Thyroid gland (tissue), 4 donors: ENCODE results near the gene FAM168A. TPM values are rescaled to one million over a fixed set of nuclear protein-coding genes. Genes with fewer than 3 reads are reported as not detected.

ENCODE experiments used
- DNase-seq, 2 donors: peaks; one replicate each; pipeline ENCODE4 v3.0.0-alpha.2; 2019
- H3K27ac ChIP-seq, 3 donors: fragments of 200-600 bp; sonication (generic); 1 replicate in 2 of 3; 2 replicates in 1 of 3; pipeline ENCODE4 v1.5.1; 2016 to 2019; ENCODE audit warnings: mild to moderate bottlenecking in 1 of 3, moderate library complexity in 1 of 3
- H3K27me3 ChIP-seq: fragments of 200-600 bp; sonication (generic); one replicate; pipeline ENCODE4 v1.5.1; 2019
- H3K36me3 ChIP-seq, 2 donors: fragments of 200-600 bp; sonication (generic); one replicate each; pipeline ENCODE4 v1.5.1; 2016 to 2019
- H3K4me1 ChIP-seq, 2 donors: fragments of 200-600 bp; sonication (generic); one replicate each; pipeline ENCODE4 v1.5.1; 2017 to 2019
- H3K4me3 ChIP-seq, 3 donors: fragments of 200-600 bp; sonication (generic); replicated peaks in 1 of 3; 1 replicate in 2 of 3; 2 replicates in 1 of 3; pipeline ENCODE4 v1.5.1; 2016; ENCODE audit warnings: mild to moderate bottlenecking in 1 of 3
- H3K9me3 ChIP-seq: fragments of 200-600 bp; sonication (generic); one replicate; pipeline ENCODE4 v1.5.1; 2017
- CTCF ChIP-seq, 6 experiments: fragments of 200-600 bp in 3 of 6; fragments of 450-650 bp in 3 of 6; sonication (generic) in 3 of 6; IDR thresholded peaks; one replicate each; pipeline ENCODE4 v1.5.1; 2016 to 2019; ENCODE audit warnings: antibody characterized with exemption in 6 of 6, mild to moderate bottlenecking in 2 of 6, inconsistent platforms in 1 of 6, moderate library complexity in 1 of 6
- POLR2A ChIP-seq, 2 donors: fragments of 450-650 bp; IDR thresholded peaks; one replicate each; pipeline ENCODE4 v1.6.1; 2017; ENCODE audit warnings: antibody characterized with exemption in 2 of 2, mild to moderate bottlenecking in 2 of 2, moderate library complexity in 1 of 2
- WGBS, 2 donors: methylation state at CpG; one replicate each; pipeline ENCODE4 v1.1.5; 2017; 5-methylcytosine and 5-hydroxymethylcytosine counted together
- intact Hi-C: fragments of 100-400 bp; cut with DNase I; formaldehyde crosslinking; loops from one replicate; pipeline ENCODE4 v1.15.1; 2023
- total RNA-seq, 4 donors: library from RNA; depleted of rRNA; stranded (reverse); fragments of >200 nt; gene quantifications; one replicate each; pipeline ENCODE4 v1.2.3, GENCODE V29; 2016

Gene FAM168A
- total RNA-seq, 4 donors from 2014 or later = 32.7 to 51.0 (median 40.2) TPM

GRCh38 chr11:73530109-73530508 lies 67.8 kb downstream of the FAM168A start:
- 80 to 83% methylated on average over 4 of the region's 4 CpGs for WGBS, 2 donors
- Histone ChIP-seq H3K27me3 (no peaks in the 10 kb centered on the region), H3K4me3 (no peak overlapping the region), H3K36me3 (no peaks in the 10 kb centered on the region), H3K4me1 (peaks cover 5 to 31% of the 10 kb centered on the region in 2 donors), H3K9me3 (no peaks in the 10 kb centered on the region), H3K27ac (no peak overlapping the region)
- intact Hi-C loops = no loop called here
- no peak for TF ChIP-seq POLR2A (IDR thresholded peaks at IDR 0.05)
- peak in 1 of 6 experiments; percentile 14 for TF ChIP-seq CTCF (IDR thresholded peaks at IDR 0.05)
- DNase-seq = no peak

GRCh38 chr11:73529204-73529530 lies 68.7 kb downstream of the FAM168A start:
- Histone ChIP-seq H3K4me1 (peaks cover 5 to 31% of the 10 kb centered on the region in 2 donors), H3K27me3 (no peaks in the 10 kb centered on the region), H3K9me3 (no peaks in the 10 kb centered on the region), H3K4me3 (no peak overlapping the region), H3K36me3 (no peaks in the 10 kb centered on the region), H3K27ac (peak overlapping the region in 1 of 3 donors; percentile 73)
- intact Hi-C loops = no loop called here
- TF ChIP-seq POLR2A (IDR thresholded peaks at IDR 0.05) (no peak), CTCF (IDR thresholded peaks at IDR 0.05) (no peak)
- no peak for DNase-seq

GRCh38 chr11:73528483-73529203 lies 69.3 kb downstream of the FAM168A start:
- Histone ChIP-seq H3K27me3 (no peaks in the 10 kb centered on the region), H3K27ac (peak overlapping the region; percentile 51 to 73 (median 57)), H3K9me3 (no peaks in the 10 kb centered on the region), H3K4me3 (peak overlapping the region in 1 of 3 donors; percentile 0), H3K4me1 (peaks cover 5 to 31% of the 10 kb centered on the region in 2 donors), H3K36me3 (no peaks in the 10 kb centered on the region)
- 8 to 17% methylated on average over 5 of the region's 5 CpGs for whole genome bisulfite sequencing, 2 donors
- no peak for TF ChIP-seq CTCF (IDR thresholded peaks at IDR 0.05)
- no peak for TF ChIP-seq POLR2A (IDR thresholded peaks at IDR 0.05)
- no peak for DNase-seq
- intact Hi-C loops = no loop called here

- WGBS, 2 donors = 90% methylated on average over 5 of the region's 5 CpGs
- TF ChIP-seq CTCF (IDR thresholded peaks at IDR 0.05) (no peak), POLR2A (IDR thresholded peaks at IDR 0.05) (no peak)
- peak overlapping the region in 2 of 3 donors; percentile 51 to 73 for H3K27ac ChIP-seq
- H3K4me3 ChIP-seq = no peak overlapping the region
- no peaks in the 10 kb centered on the region for H3K27me3 ChIP-seq
- no peaks in the 10 kb centered on the region for H3K36me3 ChIP-seq
- no peak for DNase-seq
- H3K9me3 ChIP-seq = no peaks in the 10 kb centered on the region
- intact Hi-C loops = no loop called here
- H3K4me1 ChIP-seq = peaks cover 5 to 31% of the 10 kb centered on the region in 2 donors
Observed at GRCh38 chr11:73528013-73528412, 69.9 kb downstream of the FAM168A start.

GRCh38 chr11:73525611-73526010 lies 72.3 kb downstream of the FAM168A start:
- TF ChIP-seq POLR2A (IDR thresholded peaks at IDR 0.05) = no peak
- TF ChIP-seq CTCF (IDR thresholded peaks at IDR 0.05) = no peak
- Histone ChIP-seq H3K27me3 (no peaks in the 10 kb centered on the region), H3K9me3 (no peaks in the 10 kb centered on the region), H3K36me3 (no peaks in the 10 kb centered on the region), H3K27ac (no peak overlapping the region), H3K4me3 (no peak overlapping the region), H3K4me1 (peaks cover 9 to 31% of the 10 kb centered on the region in 2 donors)
- intact Hi-C loops = no loop called here
- DNase-seq = no peak
- WGBS, 2 donors = 99% methylated on average over 1 of the region's 1 CpG
